UCSD-AML1 (cell line): ENCODE results near the gene PALS2.

Experiments
- DNase-seq: peaks from one replicate; lab custom pipeline; 2025; ENCODE audit not compliant: unreplicated experiment; lab: John Stamatoyannopoulos, UW

Gene PALS2

GRCh38 chr7:24582166-24582565, 8.9 kb downstream of the PALS2 start:
- no peak for DNase-seq

DNA sequence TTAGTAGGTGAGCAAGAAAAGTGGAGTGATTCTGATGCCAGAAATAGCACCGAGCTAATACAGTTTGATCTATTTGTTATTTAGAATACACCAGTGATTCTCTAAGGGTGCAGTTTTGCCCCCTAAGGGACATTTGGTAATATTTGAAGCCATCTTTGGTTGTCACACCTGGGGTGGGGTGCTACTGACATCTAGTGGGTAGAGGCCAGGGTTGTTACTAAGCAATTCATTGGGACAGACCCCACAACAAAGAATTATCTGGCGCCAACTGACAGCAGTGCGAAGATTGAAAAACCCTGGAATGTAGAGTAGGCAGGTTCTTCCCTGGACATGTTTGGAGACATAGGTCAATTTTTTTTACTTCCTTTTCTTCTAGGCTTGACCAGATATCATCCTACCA, 14.6 kb downstream of the PALS2 start:
- DNase-seq = no peak

DNA sequence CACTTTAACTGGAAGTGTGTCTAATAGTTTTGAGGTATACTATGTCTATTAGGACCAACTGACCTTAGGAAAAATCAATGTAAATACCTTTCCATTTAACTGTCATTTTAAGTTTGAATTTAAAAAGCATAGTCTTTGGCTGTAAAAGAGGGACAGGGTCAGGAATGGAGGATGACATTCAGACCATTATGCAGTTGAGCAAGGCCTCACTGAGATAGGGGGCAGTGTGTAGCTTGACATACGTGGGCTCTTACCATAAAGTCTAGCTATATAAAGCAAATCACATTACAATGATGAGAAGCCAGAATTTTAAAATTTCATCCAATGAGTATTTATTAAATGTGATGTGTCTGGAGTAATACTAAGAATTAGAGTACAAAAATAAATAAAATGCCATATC, 17.9 kb downstream of the PALS2 start:
- DNase-seq = no peak

GRCh38 chr7:24595671-24596418, 22.6 kb downstream of the PALS2 start:
- no peak for DNase-seq

DNA sequence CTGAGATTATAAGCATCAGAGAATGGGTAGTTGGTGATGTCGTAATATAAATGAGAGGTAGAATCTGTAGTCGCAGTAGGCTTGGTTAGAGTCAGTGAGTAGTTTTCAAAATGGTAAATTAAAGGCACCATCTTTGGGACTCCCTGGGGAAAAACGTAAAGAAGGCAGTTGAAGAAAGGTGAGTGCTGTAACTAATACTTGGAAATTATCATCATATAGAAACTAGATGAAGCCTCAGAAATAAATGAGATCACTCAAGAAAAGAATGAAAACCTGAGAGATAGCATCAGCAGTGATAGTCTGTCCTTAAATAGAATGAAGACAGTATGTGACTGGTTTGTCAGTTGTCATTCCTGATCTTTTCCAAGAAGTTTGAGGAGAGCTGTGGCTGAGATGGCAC, 23.8 kb downstream of the PALS2 start:
- DNase-seq = no peak

GRCh38 chr7:24601600-24601999, 28.3 kb downstream of the PALS2 start:
- DNase-seq = no peak

- no peak for DNase-seq
Observed at GRCh38 chr7:24602860-24603456, 29.7 kb downstream of the PALS2 start.

GRCh38 chr7:24604630-24605029, 31.4 kb downstream of the PALS2 start:
- no peak for DNase-seq

GRCh38 chr7:24608504-24608903, 35.3 kb downstream of the PALS2 start:
- DNase-seq = no peak

DNA sequence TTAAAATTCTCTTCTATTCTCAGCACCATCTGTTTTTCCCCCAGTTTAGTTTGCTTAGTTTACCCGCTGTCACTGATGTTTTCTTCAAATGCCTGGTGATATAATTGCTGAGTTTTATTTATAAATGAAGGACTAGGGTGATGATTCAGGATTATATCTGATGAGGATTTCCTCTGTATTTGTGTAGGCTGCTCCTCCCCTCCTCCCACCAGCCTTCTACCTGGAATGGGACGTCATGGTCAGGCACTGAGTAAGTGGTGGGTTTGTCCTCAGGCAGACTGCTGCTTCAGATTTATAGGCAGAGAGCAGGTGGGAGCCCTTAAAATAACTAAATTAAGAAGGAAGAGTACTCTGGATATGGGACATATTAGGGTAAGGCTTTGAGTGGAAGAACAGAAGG, 35.8 kb downstream of the PALS2 start:
- no peak for DNase-seq

DNA sequence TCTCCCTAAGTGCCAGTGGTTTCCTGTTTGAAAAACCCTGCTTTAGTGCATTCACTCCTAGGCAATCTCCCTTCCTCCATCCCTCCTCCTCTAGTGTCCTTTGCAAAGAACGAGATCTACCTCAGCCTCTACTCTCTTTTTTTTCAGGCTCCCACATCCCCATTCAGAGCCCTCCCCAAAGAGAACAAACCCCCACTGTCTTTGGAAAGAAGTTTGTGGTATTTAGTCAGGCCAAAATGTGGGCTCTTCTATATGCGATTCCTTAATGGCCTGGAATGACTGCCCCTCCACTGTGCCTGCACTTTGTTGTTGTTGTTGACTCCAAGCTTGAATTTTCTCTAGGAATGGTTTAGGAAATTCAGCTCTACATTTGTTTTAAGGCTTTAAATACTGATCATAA, 36.3 kb downstream of the PALS2 start:
- no peak for DNase-seq

DNA sequence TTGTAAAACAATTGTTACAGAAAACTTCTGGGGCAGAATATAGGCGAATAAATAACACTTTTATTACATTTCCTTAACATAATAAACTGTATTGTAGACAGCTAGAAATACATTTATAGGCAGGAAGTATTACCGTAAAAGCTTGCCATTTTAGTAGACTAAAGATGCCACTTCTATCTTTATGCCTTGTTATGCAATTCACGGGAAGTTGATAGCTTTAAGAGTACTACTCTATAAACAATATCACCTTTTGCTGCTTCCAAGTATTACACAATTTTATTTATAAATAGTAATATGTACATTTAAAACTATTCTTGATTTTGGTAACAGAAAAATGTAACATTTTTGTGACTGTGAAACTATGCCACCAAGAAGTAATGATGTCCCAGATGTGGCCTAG, 37.9 kb downstream of the PALS2 start:
- DNase-seq = no peak

GRCh38 chr7:24617957-24618616, 44.8 kb downstream of the PALS2 start:
- no peak for DNase-seq

GRCh38 chr7:24619978-24620377, 46.7 kb downstream of the PALS2 start:
- no peak for DNase-seq

- no peak for DNase-seq
Observed at GRCh38 chr7:24622646-24623182, 49.5 kb downstream of the PALS2 start.
